NCI-H2171 (cell line): Measurements from ENCODE around the gene CIDEB.
A peak's percentile ranks its signal among the peaks of the same experiment; 100 is the strongest.

Experiments used
- DNase-seq: peaks from one replicate; lab custom pipeline; 2025; lab: John Stamatoyannopoulos, UW

CIDEB gene

GRCh38 chr14:24312736-24313507, 5.1 kb upstream of the CIDEB start:
- no peak for DNase-seq

DNA sequence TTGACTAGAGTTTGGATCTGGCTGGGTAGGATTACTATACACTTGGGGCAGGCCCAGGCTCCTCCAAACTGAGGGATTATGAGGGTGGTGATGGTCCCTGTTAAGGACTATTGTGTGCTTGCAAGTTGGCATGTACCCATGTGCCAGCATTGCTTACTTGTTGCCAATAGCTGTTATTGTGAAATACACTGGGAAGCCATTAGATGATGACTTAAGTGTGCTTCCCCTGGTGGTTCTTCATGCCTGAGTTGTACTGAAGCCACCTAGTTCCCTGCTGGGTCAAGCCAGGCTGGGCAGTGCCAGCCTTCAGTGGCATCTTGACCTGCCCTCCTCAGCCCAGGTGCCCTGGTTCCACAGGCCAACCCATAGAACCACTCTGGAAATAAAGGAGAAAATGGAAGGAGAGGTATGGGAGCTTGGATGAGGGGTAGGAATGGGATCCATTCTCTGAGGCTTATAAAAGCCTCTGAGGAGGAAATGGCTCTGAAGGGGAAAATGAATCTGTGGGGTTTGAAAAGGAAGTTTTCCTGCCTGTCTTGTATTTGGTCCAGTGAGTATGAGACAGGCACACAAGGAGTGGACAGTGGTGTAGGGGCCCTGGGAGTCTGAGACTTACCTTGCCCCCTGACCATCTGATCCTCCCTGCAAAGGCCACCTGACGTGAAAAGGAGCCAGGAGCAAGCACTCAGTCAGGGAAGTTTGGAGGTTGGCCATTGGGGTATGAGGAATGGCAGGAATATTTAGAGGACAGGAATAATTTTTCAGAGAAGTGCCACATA, 4.2 kb upstream of the CIDEB start:
- DNase-seq, result no peak

DNA sequence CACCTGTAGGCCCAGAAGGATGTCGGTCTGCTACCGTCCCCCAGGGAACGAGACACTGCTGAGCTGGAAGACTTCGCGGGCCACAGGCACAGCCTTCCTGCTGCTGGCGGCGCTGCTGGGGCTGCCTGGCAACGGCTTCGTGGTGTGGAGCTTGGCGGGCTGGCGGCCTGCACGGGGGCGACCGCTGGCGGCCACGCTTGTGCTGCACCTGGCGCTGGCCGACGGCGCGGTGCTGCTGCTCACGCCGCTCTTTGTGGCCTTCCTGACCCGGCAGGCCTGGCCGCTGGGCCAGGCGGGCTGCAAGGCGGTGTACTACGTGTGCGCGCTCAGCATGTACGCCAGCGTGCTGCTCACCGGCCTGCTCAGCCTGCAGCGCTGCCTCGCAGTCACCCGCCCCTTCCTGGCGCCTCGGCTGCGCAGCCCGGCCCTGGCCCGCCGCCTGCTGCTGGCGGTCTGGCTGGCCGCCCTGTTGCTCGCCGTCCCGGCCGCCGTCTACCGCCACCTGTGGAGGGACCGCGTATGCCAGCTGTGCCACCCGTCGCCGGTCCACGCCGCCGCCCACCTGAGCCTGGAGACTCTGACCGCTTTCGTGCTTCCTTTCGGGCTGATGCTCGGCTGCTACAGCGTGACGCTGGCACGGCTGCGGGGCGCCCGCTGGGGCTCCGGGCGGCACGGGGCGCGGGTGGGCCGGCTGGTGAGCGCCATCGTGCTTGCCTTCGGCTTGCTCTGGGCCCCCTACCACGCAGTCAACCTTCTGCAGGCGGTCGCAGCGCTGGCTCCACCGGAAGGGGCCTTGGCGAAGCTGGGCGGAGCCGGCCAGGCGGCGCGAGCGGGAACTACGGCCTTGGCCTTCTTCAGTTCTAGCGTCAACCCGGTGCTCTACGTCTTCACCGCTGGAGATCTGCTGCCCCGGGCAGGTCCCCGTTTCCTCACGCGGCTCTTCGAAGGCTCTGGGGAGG, 3.1 kb upstream of the CIDEB start, which contains the start of gene LTB4R:
LTB4R (plus strand) TSS at position 857 of the 959 bp plus-strand sequence. CDS start 4,150 bp downstream, outside the sequence.
- DNase-seq, result no peak

DNA sequence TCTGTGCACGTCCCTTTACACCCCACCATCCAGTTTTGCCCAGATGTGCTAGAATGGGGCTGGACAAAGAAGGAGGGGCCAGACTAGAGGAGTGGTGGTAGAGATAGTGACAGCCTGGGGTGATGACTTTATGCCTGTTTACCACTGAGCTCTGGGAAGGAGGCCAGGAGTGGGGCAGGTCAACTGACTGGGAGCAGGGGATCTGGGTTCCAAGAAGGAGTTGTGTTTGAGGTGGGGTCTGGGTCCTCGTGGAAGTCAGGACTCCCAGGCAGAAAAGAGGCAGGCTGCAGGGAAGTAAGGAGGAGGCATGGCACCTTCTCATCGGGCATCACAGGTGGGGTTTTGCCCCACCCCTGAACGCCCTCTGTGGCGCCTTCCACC, 2.5 kb upstream of the CIDEB start:
- no peak for DNase-seq

DNA sequence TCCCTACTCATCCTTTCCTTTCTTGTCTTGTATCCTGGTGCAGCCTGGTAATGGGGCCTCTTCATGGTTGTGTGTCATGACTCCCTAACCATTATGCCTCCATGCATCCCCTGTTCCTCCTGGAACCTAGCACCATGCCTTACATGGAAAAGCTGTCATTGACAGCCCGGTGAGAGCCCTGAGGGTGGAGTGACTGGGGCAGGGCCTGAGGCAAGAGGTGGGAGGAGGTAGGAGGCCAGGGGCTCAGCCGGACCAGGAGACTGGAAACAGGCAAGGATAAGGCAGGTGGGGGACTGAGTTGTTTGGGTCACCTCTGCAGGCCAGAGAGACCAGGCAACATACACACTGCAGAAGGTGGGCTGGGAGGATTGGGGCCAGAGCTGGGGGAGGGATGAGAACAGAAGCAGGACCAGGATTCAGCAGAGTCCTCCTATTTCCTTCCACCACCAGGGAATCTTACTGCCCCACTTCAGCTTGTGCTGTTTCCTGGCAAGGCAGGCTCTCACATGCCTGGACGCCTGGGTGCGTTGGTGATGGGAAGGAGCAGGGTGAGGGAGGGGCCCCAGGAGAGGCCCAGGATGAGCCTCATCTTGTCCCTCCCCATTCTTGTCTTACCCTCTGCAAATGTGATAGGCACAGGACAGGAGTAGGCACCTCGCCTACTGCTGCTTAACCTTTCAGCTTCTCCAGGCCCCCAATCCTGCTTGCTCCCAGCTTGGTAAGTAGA, 1.9 kb upstream of the CIDEB start, which contains the start of gene LTB4R2:
LTB4R2 (plus strand) TSS at position 603 of the 727 bp plus-strand sequence. CDS start 525 bp downstream, outside the sequence.
- DNase-seq, result no peak

- DNase-seq, result no peak
Observed at GRCh38 chr14:24308342-24309124, 756 bp upstream of the CIDEB start.

DNA sequence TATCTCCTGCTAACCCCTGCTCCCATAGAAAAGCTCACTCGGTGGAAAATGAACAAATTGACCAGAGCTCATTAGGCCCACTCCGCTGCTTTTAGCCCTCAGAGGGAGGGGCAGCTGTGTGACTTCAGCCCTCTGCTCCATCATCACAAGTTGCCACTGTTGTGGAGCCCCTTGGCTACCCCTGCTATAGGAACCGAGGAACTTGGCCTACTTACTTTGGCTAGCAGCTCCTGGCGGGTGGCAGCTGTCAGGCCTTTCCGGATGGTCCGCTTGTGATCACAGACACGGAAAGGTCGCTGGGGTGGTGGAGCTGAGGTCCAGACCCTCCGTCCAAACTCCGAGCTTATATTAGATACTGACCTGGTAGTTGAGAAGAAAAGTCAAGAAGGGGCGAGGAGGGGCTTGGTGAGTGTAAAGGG, 612 bp downstream of the CIDEB start:
- no peak for DNase-seq

GRCh38 chr14:24304019-24304387, 3.8 kb downstream of the CIDEB start:
- DNase-seq, result no peak

DNA sequence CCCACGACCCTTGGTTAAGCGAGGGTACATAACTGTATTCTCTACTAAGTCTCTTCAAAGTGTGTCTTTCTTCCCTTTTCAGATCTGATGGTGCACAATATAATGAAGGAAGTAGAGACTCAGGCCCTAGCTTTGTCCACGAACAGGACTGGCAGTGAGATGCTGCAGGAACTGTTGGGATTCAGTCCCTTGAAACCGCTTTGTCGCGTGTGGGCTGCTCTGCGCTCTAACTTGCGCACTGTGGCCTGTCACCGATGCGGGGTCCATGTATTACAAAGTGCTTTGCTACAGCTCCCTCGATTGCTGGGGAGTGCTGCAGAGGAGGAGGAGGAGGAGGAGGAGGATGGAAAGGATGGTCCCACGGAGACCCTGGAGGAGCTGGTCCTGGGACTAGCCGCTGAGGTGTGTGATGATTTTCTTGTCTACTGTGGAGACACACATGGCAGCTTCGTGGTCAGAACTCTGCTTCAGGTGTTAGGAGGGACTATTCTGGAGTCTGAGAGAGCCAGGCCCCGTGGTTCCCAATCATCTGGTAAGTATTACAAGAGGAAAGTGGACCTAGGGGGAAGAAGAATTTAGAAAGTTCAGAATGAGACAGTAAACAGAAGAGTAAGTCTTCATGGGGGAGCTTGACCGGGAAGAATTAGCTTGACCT, 7.3 kb downstream of the CIDEB start:
- DNase-seq, result no peak

DNA sequence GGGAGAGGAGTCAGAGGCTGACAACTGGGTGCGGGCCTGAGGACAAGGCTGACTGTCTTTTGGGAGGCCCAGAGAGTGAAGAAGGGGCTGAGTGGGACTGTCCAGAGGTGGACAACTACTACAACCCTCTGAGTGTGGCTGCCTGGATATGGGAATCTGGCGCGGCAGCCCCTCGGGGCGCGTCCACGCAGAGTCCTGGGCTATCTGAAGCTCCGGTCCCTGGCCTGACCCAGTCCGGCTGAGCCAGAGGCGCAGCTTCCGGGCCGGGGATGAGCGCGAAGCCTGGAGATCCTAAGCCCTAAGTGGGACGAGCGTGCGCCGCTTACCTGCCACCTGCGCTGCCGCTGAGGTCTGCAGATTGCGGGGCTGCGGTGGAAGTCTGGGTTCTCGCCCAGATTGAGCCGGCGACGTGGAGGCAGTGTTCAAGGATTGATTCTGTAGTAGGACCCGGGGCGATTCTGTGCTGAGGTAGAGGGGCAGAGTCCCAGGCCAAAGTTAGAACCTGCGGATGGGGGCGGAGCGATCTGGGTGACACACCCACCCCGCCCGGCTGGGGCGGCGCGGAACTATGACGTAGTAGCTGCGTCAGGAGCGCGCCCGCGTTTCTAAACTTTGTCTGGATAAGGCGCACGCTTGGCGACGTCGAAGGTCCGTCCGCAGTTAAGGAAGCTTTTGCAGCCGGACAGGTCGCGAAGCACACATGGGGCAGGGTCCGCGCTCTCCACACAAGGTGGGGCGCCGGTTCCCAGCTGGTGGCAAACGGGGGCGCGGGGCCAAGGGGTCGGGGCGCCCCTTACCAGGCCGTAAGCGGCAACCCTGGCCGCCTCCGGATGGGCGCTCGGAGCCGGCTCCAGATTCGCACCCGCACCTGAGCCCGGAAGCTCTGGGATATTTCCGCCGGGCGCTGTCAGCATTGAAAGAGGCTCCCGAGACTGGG, 8.3 kb downstream of the CIDEB start, which contains the start of the genes DHRS1 and NOP9:
DHRS1 (minus strand) TSS at position 526 of the 937 bp plus-strand sequence. CDS start 674 bp downstream, outside the sequence.
NOP9 (plus strand) TSS at position 596 of the 937 bp plus-strand sequence; CDS start at position 701, 105 bp downstream.
- DNase-seq, result peak; percentile 84

DNA sequence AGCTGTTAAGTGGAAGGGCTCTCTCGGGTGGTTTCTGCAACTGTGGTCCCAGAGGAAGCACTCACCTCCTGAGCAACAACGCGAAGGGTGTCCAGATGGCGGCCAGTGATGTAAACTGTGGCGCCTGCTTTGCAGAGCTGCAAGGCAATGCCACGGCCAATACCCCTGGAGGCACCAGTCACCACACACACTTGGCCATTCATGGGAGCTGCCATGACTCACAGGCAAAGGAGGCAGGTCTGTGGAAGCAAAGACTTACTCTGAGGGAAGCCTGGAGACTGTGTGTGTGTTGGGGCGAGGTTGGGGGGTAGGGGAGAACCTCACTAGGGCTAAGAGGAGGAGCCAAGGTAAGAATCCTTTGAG, 8.9 kb downstream of the CIDEB start:
- DNase-seq, result no peak

GRCh38 chr14:24297190-24297964, 10.4 kb downstream of the CIDEB start:
- peak; percentile 8 for DNase-seq

GRCh38 chr14:24296341-24297157, 11.2 kb downstream of the CIDEB start:
- peak; percentile 42 for DNase-seq

DNA sequence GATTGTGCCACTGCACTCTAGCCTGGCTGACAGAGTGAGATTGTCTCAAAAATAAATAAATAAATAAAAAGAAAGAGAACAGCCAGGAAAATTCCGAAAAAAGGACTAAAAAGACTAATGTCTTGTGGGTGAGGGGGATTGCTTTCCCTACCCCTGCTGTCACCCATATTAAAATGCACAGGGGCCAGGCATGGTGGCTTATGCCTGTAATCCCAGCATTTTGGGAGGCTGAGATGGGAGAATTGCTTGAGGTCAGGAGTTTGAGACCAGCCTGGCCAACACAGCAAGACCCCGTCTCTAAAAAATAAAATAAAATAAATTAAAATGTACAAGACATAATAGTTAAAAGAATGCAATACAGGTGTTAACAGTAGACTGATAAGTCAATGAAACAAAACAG, 14.3 kb downstream of the CIDEB start:
- DNase-seq, result no peak

DNA sequence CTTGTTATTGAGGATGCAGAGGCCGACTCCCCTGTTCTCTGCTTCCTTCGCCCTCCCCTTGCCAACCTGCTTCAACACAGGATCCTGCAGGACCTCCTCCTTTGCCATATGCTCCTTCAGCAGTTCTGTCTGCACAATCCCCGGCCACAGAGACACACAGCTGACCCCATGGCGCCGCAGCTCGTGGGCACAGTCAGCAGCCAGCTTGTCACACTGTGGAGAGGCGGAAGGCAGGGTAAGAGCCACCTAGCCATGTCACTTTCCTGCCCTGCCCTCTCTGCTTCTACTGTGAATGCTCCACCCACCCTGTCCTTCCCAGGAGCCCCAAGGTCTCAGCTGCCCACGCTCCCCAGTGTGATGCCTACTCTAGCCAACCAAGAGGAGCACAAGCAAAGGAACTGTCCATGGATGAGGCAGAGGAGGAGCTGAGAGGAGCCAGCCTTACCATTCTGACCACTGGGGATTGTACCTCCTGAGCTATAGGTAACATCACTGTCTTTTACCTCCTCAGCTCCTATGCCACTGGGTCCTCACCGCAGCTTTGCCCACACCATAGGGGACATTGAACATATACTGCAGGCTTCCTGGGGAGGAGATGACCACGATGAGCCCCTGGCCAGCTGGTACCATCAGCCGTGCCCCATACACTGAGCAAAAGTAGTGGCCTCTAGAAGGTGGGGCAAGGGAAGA, 15.5 kb downstream of the CIDEB start:
- no peak for DNase-seq

DNA sequence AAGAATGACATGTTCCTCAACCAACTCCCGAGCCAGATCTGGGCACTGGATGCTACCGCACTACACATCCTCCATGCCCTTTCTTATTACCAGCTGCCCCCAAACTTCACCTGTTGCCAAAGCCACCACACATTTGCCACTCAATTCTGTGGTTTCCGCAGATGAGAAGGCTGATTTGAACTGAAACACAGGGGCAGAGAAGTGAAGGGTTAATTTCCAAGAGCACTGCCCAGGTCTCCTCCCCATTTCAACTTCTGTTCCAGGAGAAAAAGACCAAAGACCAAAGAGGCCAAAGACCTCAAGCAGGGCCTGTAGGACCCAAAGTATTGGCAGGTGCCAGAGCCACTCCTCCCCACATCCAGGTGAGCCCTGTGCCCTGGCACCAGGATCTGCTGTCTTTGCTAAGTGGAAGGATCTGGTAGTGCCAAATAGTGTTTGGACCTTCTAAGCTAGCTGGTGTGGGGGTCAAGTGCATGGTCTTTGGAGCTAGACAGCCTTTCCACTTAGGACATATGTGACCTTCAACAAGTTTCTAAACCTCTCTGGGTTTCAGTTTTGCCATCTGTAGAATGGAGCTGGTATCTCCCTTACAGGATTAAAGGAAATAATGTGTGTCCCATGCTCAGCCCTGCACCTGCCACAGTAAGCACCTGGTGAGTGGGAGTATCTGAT, 16.2 kb downstream of the CIDEB start:
- DNase-seq, result no peak
